HG03342 (cell line): ENCODE results near the gene MTOR.
"Not testable (repeated sequence)": the region's sequence is repeated elsewhere in the genome, so short reads cannot be mapped to it uniquely, and the experiment has no call there.

Experiments
- ATAC-seq: cut with Tn5 transposase; IDR thresholded peaks from one replicate; pipeline ENCODE4 v1.9.1; 2021; ENCODE audit warnings: mild to moderate bottlenecking, moderate library complexity; ENCODE audit not compliant: unreplicated experiment

MTOR gene

DNA sequence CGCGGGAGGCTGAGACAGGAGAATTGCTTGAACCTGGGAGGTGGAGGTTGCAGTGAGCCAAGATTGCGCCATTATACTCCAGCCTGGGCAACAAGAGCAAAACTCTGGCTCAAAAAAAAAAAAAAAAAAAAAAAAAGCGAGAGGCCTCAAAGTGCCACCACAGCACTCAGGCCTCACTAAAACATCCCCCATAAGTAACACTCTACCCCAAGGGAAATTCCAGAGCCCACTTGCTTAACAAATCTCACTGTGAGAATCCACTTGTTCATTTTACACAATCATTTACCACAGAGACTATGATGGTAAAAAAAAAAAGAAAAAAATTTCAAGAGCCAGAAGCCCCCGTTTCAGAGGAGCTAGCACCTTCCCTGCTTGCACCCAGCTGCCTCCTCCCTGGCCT lies 136.4 kb downstream of the MTOR start:
- no peak for ATAC-seq

DNA sequence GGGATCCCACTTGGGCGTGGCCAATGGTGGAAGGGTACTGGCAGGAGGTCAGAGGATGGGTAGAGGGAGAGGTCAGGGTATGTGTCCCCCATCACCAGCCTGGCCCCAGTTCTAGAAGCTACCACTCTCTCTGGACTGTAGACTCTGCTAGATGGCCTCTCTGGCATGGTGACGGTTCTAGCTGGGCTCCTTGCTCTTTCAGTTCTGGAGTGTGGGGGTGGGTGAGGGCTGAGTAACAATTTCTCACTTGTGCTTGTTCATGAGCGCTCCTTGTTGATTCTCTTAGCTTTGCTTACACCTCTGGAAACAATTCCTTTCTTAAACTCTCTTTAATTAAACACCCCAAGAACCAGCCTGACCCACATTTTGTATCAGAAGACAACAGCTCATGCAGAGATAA lies 137.4 kb downstream of the MTOR start:
- ATAC-seq: no peak

DNA sequence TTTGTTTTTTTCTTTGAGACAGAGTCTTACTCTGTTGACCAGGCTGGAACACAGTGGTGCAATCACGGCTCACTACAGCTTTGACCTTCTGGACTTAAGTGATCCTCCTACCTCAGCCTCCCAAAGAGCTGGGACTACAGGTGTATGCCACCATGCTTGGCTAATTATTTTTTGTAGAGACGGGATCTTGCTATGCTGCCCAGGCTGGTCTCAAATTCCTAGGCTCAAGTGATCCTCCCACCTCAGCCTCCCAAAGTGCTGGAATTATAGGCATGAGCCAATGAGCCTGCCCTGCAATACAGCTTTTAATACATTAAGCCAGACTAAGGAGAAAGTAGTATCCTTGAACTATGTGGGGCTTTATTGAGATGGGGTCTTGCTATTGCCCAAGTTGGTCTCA lies 146.0 kb downstream of the MTOR start:
- ATAC-seq: no peak

DNA sequence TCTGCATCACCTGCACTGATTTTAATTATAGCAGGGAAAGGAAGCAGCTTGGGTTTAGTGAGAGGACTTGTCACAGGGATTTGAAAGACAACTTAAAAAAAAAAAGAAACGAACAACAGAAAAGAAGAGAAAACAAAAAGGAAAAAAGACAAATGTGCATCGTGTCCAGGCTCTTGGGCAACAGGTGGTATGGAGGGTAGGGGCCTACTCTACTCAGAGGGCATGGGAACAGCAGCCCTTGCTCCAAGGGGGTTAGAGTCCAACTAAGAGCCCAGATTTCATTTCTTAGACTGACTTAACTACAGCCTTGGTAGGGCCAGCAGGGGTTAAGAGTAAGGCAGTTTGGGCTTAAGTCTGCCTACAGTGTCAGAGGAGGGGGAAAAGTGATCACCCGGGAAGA lies 147.4 kb downstream of the MTOR start:
- no peak for ATAC-seq

DNA sequence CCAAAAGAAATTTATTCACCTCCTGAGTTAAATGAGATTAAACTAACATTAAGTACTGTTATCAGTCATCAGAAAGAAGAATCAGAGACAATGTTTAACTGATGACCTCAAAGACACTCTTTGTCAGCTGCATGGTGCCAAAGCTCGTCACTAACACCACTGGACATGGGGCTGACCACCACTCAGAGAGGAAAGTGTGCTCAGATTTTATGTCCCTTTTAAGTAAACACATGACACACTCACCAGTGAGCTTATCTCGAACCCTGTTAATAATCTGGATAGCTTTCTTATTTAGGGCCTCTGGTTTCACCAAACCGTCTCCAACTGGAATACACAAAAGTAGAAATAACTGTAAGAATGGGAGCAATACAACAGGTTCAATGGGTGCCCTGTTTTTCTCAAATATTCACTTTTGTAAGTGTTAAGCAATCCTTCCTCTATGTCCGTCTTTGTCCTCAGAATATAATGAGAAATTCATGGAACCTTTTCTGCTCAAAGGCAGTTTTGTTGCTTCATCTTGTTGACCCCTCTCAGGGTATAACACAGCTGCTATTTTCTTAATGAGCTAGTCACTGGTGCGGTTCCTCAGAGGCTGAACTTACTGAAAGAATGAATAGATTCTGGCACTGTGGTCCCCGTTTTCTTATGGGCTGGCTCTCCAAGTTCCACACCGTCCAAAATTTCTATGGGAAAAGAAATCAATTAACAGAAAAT lies 153.1 kb downstream of the MTOR start:
- no peak for ATAC-seq

DNA sequence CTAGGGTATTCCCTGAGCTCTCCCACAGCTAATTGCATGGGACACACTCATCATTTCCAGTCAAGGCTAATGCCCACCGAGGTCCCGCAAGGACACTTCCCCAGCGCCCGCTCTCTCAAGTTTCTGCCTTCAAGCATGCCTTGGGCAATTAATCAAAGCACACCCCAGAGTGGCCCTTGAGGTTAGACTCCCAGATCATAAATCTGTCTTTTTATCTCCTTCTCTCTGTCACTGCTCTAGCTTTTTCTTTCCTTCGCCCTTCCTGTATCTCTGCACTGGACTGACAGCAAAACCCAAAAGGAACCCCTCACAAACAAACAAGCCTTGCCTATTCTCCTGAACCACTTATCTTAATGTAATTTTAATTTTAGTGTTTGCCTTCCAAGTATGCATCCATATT lies 154.8 kb downstream of the MTOR start:
- ATAC-seq: no peak

DNA sequence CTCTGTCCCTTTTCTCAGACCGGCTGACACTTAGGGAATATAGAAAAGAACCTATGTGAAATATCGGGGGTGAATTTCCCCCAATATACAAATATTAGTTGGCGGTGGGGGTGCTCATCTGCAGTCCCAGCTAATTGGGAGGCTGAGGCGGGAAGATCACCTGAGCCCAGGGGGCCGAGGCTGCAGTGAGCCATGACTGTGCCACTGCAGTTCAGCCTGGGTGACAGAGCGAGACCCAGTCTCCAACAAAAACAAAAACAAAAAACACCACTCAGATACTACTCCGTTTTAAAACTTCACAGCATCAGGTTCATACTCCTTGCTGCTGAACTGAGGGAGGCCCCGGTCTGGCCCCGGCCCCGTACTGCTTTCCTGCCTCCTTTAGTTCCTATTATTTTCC lies 156.8 kb downstream of the MTOR start:
- no peak for ATAC-seq

DNA sequence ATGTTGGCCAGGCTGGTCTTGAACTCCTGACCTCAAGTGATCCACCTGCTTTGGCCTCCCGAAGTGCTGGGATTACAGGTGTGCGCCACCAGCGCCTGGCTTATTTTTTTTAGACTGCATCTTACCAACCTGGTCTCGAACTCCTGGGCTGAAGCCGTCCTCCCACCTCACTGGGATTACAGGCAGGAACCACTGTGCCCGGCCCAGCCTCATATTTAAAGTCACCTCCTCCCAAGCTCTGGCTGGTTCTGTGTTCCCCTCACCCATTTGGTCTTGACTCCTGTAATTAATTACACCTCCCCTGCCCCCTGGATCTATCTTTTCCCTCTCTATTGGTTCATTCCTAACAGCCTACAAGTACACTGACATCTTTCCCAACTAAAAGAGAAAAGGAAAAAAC lies 161.0 kb downstream of the MTOR start:
- no peak for ATAC-seq

DNA sequence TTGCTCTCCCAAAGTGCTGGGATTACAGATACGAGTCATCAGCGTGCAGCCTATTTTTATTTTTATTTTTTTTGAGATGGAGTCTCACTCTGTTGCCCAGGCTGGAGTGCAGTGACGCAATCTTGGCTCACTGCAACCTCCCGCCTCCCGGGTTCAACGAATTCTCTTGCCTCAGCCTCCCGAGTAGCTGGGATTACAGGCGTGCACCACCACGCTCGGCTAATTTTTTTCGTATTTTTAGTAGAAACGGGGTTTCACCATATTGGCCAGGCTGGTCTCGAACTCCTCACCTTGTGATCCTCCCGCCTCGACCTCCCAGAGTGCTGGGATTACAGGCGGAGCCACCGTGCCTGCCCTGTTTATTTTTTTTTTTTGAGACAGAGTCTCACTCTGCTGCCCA lies 161.5 kb downstream of the MTOR start:
- not testable (repeated sequence) for ATAC-seq

DNA sequence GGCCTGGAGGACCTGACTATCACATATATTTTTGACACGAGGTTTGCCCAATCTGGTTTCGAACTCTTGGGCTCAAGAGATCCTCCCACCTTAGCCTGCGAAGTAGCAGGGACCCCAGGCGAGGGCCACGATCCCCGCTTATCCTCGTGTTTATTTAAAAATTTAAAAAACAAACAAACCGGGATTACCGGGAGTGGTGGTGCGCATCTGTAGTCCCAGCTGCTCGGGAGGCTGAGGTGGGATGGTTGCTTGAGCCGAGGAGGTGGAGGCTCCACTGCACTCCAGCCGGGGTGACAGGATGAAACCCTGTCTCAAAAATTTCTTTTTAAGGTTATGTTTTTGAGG lies 162.2 kb downstream of the MTOR start:
- ATAC-seq: no peak

DNA sequence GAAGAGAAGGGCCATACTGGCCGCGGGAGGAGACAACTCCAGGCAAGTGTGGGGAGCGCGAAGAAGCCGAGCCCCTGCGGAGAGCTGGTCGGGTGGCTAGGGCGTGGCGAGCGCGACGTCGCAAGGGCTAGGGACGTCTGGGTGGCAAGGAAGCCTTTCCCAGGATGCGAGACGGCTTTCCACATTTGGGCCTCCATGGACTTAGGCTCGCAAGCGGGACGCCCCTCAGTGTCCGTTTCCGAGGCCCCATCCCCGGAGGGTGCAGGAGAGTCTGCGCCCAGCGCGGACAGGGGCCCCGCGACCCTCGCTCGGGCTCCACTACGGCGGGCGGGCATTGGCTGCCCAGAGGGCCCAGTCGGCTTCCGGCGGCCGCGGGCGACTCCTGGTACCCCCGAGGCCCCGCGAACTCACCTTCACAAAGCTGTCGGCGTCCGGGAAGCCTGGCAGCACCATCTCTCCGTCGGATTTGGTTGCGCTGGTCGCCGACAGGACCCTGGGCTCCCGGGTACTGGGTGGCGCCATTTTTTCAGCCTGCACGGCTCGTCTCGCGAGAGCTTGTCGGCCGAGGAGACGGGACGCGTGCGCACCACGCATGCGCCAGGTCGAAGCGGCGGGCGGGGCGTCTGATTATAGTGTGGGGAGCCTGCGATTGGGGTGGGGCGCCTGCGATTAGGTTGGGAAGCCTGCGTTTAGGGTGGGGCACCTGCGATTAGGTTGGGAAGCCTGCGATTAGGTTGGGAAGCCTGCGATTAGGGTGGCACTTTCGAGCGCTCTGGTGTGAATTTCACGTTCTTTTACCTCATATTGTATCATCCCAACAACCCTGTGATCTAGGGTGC lies 162.8 kb downstream of the MTOR start, which contains the start of gene EXOSC10:
Gene EXOSC10, minus strand, starts transcription at position 560 of the 839 bp plus-strand sequence. Its CDS starts 38 bp downstream, at position 522.
- peak; percentile 92 for ATAC-seq

DNA sequence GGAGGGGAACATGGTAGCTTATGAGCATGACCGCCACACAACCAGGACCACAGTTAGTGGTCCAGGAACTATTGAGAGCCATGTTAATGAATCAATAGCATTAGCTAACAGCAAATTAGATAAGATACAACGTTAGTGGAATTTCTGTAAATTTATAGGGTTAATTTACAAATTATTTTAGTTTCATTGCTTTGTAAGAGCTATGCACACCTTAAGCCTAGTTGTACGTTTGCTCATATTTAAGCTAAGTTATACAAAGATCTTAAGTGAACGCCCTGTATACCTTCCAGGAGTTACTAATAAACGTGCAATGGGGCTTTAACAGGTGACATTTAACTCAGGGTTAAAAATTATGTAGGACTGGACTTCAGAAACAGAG lies 163.4 kb downstream of the MTOR start:
- ATAC-seq: peak; percentile 9

DNA sequence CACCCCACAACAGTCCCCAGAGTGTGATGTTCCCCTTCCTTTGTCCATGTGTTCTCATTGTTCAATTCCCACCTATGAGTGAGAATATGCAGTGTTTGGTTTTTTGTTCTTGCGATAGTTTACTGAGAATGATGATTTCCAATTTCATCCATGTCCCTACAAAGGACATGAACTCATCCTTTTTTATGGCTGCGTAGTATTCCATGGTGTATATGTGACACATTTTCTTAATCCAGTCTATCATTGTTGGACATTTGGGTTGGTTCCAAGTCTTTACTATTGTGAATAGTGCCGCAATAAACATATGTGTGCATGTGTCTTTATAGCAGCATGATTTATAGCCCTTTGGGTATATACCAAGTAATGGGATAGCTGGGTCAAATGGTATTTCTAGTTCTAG lies 178.6 kb downstream of the MTOR start:
- ATAC-seq: not testable (repeated sequence)

DNA sequence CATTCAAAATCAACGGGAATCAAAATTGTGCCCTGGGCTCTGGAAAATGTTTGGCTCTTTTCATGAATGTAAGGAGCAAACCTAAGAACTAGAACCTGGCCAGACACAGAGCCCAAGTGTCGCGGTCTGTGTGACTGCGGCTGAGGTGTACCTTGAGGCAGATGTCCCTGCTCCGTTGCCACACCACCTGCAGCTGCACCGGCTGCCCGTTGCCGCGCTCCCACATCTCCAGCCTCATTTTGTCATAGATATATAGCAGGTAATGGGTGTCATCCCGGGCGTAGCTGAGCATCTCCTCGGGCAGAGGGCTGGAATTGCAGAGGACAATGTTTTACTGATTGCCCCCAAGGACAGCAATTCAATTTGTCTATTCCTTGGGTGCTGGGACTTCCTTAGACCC lies 181.4 kb downstream of the MTOR start:
- no peak for ATAC-seq

DNA sequence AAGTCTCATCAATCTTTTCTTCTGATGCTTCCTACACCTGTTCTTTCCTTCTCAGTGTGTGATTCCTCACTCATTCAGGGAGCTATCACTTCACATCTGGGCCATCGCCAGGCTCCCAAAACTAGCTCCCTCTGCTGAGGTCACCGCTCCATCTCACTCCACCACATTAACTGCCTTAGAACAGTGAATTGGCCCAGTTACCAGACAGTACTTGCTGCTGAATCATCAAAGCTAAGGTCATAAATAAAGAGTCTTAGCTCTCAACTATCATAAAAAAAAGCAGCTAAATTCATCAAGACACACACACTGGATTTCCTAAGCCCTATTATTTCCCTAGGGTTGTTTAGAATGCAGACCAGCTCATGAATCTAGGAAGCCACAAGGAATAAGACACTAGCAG lies 183.7 kb downstream of the MTOR start:
- no peak for ATAC-seq

DNA sequence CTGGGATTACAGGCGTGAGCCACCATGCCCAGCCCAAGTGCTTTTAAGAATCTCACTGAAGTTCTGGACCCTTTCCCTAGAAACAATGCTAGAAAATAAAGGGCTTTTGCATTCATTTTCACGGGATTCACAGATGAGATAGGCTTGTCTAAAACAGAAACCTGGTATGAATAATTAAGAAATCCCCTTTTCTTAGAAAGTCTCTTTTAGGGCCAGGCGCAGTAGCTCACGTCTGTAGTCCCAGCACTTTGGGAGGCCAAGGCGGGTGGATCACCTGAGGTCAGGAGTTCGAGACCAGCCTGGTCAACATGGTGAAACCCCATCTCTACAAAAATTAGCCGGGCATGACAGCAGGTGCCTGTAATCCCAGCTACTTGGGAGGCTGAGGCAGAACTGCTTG lies 189.0 kb downstream of the MTOR start:
- not testable (repeated sequence) for ATAC-seq

DNA sequence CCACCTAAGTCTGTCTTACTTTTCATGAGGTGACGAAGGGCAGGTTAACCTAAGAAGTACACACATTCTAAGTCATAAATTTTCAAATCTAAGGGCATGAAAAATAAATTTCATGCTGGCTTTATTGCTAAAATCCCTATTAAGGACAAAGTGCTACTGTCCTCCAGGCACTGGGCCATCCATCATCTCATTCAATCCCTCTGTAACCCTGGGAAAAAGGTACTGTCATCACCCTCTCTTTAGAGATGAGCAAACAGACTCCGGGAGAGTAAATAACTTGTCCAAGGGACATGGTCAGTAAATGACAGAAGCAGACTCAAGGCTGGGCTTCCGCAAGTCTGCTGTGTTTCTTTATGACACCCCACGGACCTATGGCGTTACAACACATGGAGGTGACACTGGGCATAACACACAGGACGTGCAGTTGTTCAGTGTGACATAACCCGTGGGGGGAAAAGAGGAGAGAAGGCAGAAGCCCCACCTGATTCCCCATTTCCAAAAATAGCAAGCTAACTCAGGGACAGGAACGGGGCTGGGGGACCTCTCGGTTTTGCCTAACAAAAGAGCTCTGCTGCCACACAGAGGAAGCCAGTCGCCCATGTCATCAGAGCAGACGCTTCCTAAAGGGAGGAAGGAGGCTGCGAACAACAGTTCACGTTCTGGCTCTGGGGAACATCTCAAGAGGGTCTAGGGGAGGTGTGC lies 190.0 kb downstream of the MTOR start:
- ATAC-seq: no peak

DNA sequence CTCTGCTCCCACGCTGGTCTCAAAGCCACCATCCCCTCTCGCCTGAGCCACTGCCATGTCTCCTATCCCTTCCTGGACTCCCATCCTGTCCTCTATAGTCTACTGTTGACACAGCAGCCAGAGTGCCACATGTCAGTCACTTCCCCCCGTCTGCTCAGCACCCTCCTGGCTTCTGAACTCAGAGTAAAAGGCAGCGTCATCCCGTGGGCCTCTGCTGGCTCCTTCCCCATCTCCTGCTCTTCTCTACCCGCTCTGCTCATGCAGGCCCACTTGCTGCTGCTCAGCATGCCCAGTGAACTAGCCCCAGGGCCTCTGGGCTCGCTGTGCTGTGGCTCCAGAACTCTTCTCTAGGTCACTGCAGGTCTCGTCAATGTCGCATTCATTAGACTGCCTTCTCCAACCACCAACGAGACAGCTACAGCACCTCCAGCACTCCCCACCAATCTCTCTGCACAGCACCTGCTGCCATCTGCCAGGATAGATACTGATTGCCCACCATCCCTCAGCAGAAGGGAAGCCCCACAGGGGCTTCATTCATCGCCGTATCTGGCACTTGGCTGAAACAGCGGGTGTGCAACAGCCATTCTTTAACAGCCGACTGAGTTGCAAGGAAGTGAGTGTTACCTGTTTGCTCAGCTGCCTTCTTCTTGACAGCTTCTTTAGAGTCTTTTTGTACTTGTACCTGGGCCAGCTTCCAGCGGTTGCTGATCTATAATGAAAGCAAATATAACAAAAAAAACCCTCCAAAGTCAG lies 190.7 kb downstream of the MTOR start:
- no peak for ATAC-seq

DNA sequence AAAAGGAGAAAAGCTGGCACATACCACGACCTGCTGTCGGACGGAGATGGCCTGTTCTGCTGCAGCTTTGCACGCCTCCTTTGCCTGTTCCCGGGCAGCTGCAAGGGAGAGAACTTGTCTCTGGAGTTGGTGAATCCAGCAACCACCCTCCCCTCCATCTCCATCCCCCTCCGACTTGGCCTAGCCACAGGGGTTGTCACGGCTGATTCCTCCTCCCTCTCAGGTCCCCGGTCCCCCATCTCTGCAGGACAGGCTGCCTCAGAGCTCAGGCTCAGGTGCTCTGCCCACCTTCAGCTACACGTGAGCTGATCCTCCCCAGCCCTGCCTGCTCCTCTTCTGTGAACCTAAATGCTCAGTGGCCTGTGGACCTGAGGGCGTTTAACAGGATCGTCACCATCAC lies 191.5 kb downstream of the MTOR start:
- ATAC-seq: no peak

DNA sequence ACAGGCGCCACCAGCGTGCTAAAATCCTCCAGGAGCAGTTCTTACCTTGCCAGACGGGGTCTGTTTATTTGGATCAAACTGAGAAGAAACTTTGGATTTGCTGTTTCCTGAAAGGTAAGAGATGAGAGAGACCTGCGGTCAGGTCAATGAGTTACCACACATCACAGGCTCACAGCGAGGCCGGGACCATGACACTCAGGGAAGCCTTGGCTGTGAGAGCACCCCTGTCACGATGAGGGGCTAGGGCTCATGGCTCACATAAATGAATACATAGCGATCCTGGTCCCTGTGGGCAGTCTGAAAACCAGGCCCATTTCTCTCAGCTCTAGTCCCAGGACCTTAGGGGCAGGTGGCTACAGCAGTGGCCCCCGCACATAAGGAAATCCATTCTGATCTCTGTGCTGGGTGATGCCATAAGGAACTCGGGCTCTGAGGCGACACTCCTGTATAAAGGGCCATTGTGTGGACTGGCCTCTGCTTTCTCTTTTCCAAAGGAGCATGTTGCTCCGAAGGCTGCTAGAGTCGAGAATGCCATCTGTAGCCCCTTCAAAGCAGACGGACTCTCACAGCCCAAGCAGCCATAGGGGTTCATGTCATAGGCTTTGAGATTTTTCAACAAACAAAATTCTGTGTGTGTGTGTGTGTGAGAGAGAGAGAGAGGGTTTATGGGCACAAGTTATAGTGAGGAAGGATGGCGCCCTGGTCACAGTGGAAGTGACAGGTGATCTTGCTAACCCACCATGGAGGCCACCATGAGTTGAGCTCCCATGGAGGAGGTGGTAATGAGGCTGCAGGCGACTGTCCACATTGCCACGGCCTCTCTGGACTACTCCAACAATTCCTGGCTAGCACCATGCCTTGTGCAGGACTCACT lies 193.5 kb downstream of the MTOR start:
- ATAC-seq: no peak
